MG63 (cell line): ENCODE measurements around the gene ASH1L. TPM values are rescaled to one million over a fixed set of nuclear protein-coding genes. Genes with fewer than 3 reads are reported as not detected.
"Not testable (repeated sequence)": the region's sequence is repeated elsewhere in the genome, so short reads cannot be mapped to it uniquely, and the experiment has no call there.

Experiments
- DNase-seq: peaks from one replicate; pipeline ENCODE4 v3.0.0-alpha.2; 2020
- H3K27me3 ChIP-seq: fragments of 250-450 bp; sonication (Bioruptor Pico); 2 replicates; pipeline ENCODE4 v1.5.1; 2020; ENCODE audit warnings: mild to moderate bottlenecking, moderate library complexity
- H3K36me3 ChIP-seq: fragments of 250-450 bp; sonication (Bioruptor Pico); 2 replicates; pipeline ENCODE4 v1.5.1; 2020; ENCODE audit warnings: mild to moderate bottlenecking, moderate library complexity
- H3K4me3 ChIP-seq: fragments of 250-450 bp; sonication (Bioruptor Pico); 2 replicates; pipeline ENCODE4 v1.5.1; 2020; ENCODE audit warnings: mild to moderate bottlenecking, moderate library complexity
- H3K9me3 ChIP-seq: fragments of 250-450 bp; sonication (Bioruptor Pico); 2 replicates; pipeline ENCODE4 v1.5.1; 2020; ENCODE audit warnings: mild to moderate bottlenecking, moderate library complexity
- total RNA-seq: library from RNA; depleted of rRNA; stranded (reverse); fragments of >200 nt; shearing (Covaris generic); gene quantifications from 2 replicates; pipeline ENCODE4 v1.2.3, GENCODE V29; 2014; ENCODE audit warnings: low replicate concordance

The ASH1L gene
- total RNA-seq, 1 experiment from 2014 or later: 15.6 TPM

- Histone ChIP-seq H3K9me3 (no peaks in the 10 kb centered on the region), H3K4me3 (no peak overlapping the region), H3K27me3 (no peaks in the 10 kb centered on the region; the same call in 1 of the 2 replicates), H3K36me3 (peaks cover 21% of the 10 kb centered on the region)
- no peak for DNase-seq
Measured at GRCh38 chr1:155574077-155574476, 11.5 kb upstream of the ASH1L start.

GRCh38 chr1:155570593-155570990 lies 8.0 kb upstream of the ASH1L start:
- H3K4me3 ChIP-seq: no peak overlapping the region
- peaks cover 29% of the 10 kb centered on the region for H3K36me3 ChIP-seq
- no peak for DNase-seq
- no peaks in the 10 kb centered on the region; the same call in 1 of the 2 replicates for H3K27me3 ChIP-seq
- no peaks in the 10 kb centered on the region for H3K9me3 ChIP-seq

DNA sequence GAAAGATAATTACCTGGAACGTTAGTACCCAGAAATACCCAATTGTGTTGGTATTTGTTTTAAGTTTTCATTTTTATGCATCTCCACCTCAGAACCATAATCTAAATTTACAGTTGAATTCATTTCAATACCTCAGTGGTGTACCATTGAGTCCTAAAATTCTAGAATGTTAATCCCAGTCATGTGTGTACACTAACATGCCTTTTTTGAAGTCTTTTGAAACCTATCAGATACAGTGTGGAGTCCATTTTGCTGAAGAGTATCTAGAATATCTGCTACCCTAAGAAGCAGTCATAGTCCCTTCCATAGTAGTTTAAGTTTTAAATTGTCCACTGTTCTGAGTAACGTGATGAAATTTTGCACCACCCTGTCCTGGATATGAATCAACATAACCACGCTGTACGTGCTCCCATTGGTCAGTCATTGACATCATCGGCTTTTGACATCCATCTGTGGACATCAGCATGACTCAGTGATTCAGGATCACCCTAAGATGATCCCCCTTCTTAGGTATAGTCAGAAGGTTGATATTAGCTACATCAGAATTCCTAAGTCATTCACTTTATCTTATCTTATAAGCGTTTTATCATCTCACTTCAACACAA lies 7.5 kb upstream of the ASH1L start:
- Histone ChIP-seq H3K36me3 (peaks cover 33% of the 10 kb centered on the region), H3K27me3 (no peaks in the 10 kb centered on the region; the same call in 1 of the 2 replicates), H3K9me3 (no peaks in the 10 kb centered on the region), H3K4me3 (no peak overlapping the region)
- DNase-seq: no peak

- H3K9me3 ChIP-seq, DNase-seq, H3K27me3 ChIP-seq: not testable (repeated sequence)
Measured at GRCh38 chr1:155563377-155564022, 897 bp upstream of the ASH1L start.

GRCh38 chr1:155561779-155562580 lies 623 bp downstream of the ASH1L start:
- peak overlapping the region; percentile 92 for H3K4me3 ChIP-seq
- peak; percentile 20 for DNase-seq

More at GRCh38 chr1:155563377-155564022, 897 bp upstream of the ASH1L start:
- H3K36me3 ChIP-seq: peaks cover 21% of the 10 kb centered on the region
- peak overlapping the region; percentile 92 for H3K4me3 ChIP-seq

DNA sequence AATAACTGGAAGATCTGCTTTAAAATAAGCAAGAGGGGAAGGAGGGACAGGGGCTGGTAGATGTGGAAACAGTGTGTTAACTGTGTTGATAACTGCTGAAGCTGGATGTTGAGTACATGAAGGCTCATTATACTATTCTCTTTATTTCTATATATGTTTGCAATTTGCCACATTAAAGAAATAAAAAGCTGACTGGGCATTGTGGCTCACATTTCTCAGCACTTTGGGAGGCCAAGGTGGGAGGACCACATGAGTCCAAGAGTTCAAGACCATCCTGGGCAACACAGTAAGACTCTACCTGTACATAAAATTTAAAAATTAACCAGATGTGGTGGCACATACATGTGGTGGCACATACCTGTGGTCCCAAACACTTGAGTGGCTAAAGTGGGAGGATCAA lies 6.7 kb downstream of the ASH1L start:
- Histone ChIP-seq H3K27me3 (no peaks in the 10 kb centered on the region), H3K4me3 (no peak overlapping the region), H3K9me3 (no peaks in the 10 kb centered on the region), H3K36me3 (peaks cover 22% of the 10 kb centered on the region)
- no peak for DNase-seq

More at GRCh38 chr1:155561779-155562580, 623 bp downstream of the ASH1L start:
- not testable (repeated sequence) for H3K27me3 ChIP-seq, H3K9me3 ChIP-seq
- H3K36me3 ChIP-seq: peaks cover 17% of the 10 kb centered on the region

DNA sequence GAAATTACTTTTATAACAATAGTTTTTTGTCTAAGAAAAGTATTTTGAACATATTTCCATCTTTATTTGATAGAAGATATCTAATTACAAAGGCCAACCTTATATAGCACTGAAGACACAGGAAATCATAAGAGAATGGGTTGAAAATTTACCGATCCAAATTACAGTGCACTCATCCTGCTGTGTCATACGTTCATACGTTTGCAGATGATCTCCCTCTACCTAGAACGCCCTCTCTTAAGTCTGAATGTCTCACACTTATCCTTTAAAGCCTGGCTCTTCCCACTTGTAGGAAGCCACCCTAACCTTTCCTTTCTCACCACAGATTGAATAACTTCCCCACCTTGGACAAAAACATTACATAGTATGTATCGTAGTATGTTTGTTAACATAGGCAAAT lies 9.3 kb downstream of the ASH1L start:
- DNase-seq: no peak
- H3K4me3 ChIP-seq: no peak overlapping the region
- no peaks in the 10 kb centered on the region for H3K27me3 ChIP-seq
- no peaks in the 10 kb centered on the region; the same call in 1 of the 2 replicates for H3K9me3 ChIP-seq
- H3K36me3 ChIP-seq: peaks cover 22% of the 10 kb centered on the region

DNA sequence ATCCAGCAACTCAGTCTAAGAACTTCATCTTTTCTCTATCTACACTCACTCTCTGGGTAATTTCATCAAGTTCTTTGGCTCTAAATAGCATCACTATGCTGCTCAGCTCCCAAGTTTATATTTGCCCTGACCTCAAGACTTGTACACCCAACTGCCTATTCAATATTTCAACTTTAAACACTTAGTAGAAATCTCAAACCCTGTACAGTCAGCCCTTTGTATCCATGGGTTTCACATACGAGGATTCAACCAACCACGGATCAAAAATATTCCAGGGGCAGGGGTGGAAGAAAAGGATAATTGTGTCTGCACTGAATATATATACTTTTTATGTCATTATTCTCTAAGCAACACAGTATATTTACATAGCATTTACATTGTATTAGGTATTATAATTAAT lies 13.9 kb downstream of the ASH1L start:
- Histone ChIP-seq H3K36me3 (no peaks in the 10 kb centered on the region; the same call in none of the 2 replicates), H3K27me3 (no peaks in the 10 kb centered on the region), H3K4me3 (no peak overlapping the region), H3K9me3 (no peaks in the 10 kb centered on the region; the same call in 1 of the 2 replicates)
- no peak for DNase-seq

DNA sequence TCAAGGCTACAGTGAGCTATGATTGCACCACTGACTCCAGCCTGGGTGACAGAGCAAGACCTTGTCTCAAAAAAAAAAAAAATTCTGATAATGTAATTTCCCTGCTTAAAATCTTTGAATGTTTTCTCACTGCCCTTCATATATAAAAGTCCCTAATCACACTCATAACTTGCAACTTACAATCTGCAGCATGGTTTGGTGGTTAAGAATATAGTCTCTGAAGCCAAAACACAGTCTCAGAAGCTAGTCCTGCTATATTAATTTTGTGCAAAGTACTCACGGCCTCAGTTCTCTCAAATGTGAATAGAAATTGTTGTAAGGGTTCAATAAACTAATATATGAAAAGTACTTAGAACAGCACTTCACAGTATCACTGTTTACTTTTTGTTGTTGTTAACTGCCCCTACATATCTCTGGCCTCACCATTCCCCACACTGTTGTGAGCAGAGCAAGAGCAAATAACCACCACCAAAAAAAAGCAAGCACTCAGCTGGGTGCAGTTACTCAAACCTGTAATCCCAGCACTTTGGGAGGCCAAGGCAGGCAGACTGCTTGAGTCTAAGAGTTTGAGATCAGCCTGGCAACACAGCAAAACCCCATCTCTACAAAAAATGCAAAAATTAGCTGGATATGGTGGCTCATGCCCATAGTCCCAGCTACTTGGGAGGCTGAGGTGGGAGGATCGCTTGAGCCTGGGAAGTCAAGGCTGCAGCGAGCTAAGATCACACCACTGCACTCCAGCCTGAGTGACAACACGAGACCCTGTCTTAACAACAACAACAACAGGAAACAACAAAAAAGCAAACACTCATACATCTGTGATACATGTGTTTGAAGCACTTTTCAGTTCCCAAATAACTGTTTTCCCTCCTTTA lies 22.4 kb downstream of the ASH1L start:
- no peak for DNase-seq
- no peaks in the 10 kb centered on the region; the same call in 1 of the 2 replicates for H3K36me3 ChIP-seq
- H3K4me3 ChIP-seq: no peak overlapping the region
- H3K27me3 ChIP-seq: no peaks in the 10 kb centered on the region
- no peaks in the 10 kb centered on the region for H3K9me3 ChIP-seq

GRCh38 chr1:155537193-155537592 lies 25.4 kb downstream of the ASH1L start:
- H3K27me3 ChIP-seq: no peaks in the 10 kb centered on the region
- H3K9me3 ChIP-seq: no peaks in the 10 kb centered on the region
- H3K4me3 ChIP-seq: no peak overlapping the region
- DNase-seq: no peak
- peaks cover 6% of the 10 kb centered on the region for H3K36me3 ChIP-seq

GRCh38 chr1:155531624-155532023 lies 31.0 kb downstream of the ASH1L start:
- DNase-seq: no peak
- Histone ChIP-seq H3K9me3 (no peaks in the 10 kb centered on the region), H3K27me3 (no peaks in the 10 kb centered on the region), H3K4me3 (no peak overlapping the region), H3K36me3 (peaks cover 6% of the 10 kb centered on the region)

GRCh38 chr1:155529929-155530328 lies 32.7 kb downstream of the ASH1L start:
- Histone ChIP-seq H3K36me3 (peaks cover 6% of the 10 kb centered on the region), H3K9me3 (no peaks in the 10 kb centered on the region), H3K27me3 (no peaks in the 10 kb centered on the region), H3K4me3 (no peak overlapping the region)
- DNase-seq: no peak

DNA sequence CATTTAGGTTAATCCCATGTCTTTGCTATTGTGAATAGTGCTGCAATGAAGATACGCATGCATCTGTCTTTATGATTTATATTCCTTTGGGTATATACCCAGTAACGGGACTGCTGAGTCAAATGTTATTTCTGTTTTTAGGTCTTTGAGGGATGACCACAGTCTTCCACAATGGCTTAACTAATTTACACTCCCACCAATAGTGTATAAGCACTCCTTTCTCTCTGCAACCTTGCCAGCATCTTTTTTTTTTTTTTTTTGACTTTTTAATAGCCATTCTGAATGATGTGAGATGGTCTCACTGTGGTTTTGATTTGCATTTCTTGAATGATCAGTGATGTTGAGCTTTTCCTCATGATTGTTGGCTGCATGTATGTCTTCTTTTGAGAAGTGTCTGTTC lies 33.5 kb downstream of the ASH1L start:
- Histone ChIP-seq H3K4me3 (no peak overlapping the region), H3K9me3 (no peaks in the 10 kb centered on the region), H3K27me3 (no peaks in the 10 kb centered on the region), H3K36me3 (peaks cover 6% of the 10 kb centered on the region)
- DNase-seq: no peak

DNA sequence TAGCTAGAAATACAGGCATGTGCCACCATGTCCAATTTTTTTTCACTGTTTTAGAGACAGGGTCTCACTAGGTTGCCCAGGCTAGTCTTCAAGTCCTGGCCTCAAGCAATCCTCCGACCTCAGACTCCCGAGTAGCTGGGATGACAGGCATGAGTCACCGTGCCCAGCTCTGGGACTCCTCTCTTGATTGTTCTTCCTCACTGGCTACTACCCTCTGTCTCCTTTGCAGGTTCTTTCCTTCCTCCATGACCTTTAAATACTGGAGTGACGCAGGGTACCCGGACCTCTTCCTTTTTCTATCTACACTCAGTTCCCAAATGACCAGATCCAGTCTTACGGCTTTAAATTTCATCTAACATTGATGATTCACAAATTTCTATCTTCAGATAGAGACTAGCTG lies 34.9 kb downstream of the ASH1L start:
- H3K9me3 ChIP-seq: no peaks in the 10 kb centered on the region
- DNase-seq: peak; percentile 15
- no peak overlapping the region for H3K4me3 ChIP-seq
- H3K27me3 ChIP-seq: no peaks in the 10 kb centered on the region
- H3K36me3 ChIP-seq: no peaks in the 10 kb centered on the region

GRCh38 chr1:155526356-155526755 lies 36.2 kb downstream of the ASH1L start:
- no peaks in the 10 kb centered on the region for H3K27me3 ChIP-seq
- H3K9me3 ChIP-seq: no peaks in the 10 kb centered on the region
- DNase-seq: no peak
- H3K4me3 ChIP-seq: no peak overlapping the region
- no peaks in the 10 kb centered on the region for H3K36me3 ChIP-seq

DNA sequence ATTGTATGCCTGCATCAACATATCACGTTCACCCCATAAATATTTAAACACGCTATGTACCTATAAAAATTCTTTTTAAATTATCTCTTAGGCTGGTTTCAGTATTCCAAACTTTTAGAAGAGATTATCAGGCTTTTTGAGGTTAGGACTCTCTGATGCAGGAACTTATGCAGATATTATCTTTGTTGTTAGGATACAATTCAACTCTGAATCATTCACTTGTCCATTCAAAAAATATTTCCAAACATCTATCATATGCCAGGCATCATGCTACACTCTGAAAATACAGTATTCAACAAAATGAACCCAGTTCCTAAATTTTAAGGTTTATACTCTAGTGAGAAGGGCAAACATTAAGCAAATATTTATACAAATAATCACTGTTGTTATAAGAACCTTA lies 40.5 kb downstream of the ASH1L start:
- Histone ChIP-seq H3K9me3 (no peaks in the 10 kb centered on the region), H3K36me3 (peaks cover 22% of the 10 kb centered on the region), H3K27me3 (no peaks in the 10 kb centered on the region), H3K4me3 (no peak overlapping the region)
- no peak for DNase-seq
